Naive B cell (primary cell): Measurements from ENCODE around the gene NECTIN1. TPM values are rescaled to one million over a fixed set of nuclear protein-coding genes. Genes with fewer than 3 reads are reported as not detected.
A peak's percentile ranks its signal among the peaks of the same experiment; 100 is the strongest.

Experiments
- ATAC-seq, 2 donors: fragments of 150-1000 bp; cut with Tn5 transposase; 2 replicates each; pipeline ENCODE4 v1.10.0; 2021; ENCODE audit warnings: low read depth in 2 of 2, mild to moderate bottlenecking in 2 of 2, moderate library complexity in 2 of 2
- DNase-seq: peaks from one replicate; pipeline ENCODE4 v3.0.0; 2022
- H3K27ac Mint-ChIP-seq, 6 donors: one replicate each; pipeline ENCODE4 v1.8.0; 2020 to 2022; ENCODE audit warnings: mild to moderate bottlenecking in 6 of 6, mixed read lengths in 6 of 6, moderate library complexity in 5 of 6, inconsistent platforms in 2 of 6
- H3K27me3 Mint-ChIP-seq, 3 donors: one replicate each; pipeline ENCODE4 v1.8.0; 2021 to 2022; ENCODE audit warnings: mixed read lengths in 3 of 3, mild to moderate bottlenecking in 1 of 3
- H3K36me3 Mint-ChIP-seq, 2 donors: one replicate each; pipeline ENCODE4 v1.8.0; 2020 to 2022; ENCODE audit warnings: mixed read lengths in 2 of 2, inconsistent platforms in 1 of 2, mild to moderate bottlenecking in 1 of 2
- H3K4me1 Mint-ChIP-seq, 3 donors: one replicate each; pipeline ENCODE4 v1.8.0; 2020 to 2022; ENCODE audit warnings: mixed read lengths in 3 of 3, inconsistent platforms in 1 of 3, mild to moderate bottlenecking in 1 of 3, moderate library complexity in 1 of 3
- H3K4me3 Mint-ChIP-seq, 8 donors: one replicate each; pipeline ENCODE4 v1.8.0; 2020 to 2022; ENCODE audit warnings: mild to moderate bottlenecking in 8 of 8, mixed read lengths in 8 of 8, moderate library complexity in 8 of 8, inconsistent platforms in 2 of 8
- H3K9me3 Mint-ChIP-seq, 7 donors: one replicate each; pipeline ENCODE4 v1.8.0; 2020 to 2022; ENCODE audit warnings: mixed read lengths in 7 of 7, mild to moderate bottlenecking in 5 of 7, inconsistent platforms in 2 of 7, moderate library complexity in 1 of 7
- polyA plus RNA-seq, 6 donors: library from polyadenylated mRNA; unstranded; fragments of 300-500 nt; fragmentation: Illumina TruSeq; gene quantifications; one replicate each; pipeline ENCODE4 v1.2.3, GENCODE V29; 2021; ENCODE audit warnings: low read depth in 6 of 6

The NECTIN1 gene
- polyA plus RNA-seq: under 1 TPM in 5 of 6 donors, not detected in 1; 0.24 to 0.74 (median 0.38) TPM

- Mint-ChIP-seq H3K27ac (peak within 1 kb of the TSS; percentile 69 to 96 (median 85)), H3K4me1 (peaks cover 31 to 32% (median 31%) of the 10 kb centered on the region in 3 donors), H3K4me3 (peak within 1 kb of the TSS; percentile 87 to 97 (median 94)), H3K9me3 (no peaks in the 10 kb centered on the region), H3K36me3 (no peaks in the 10 kb centered on the region), H3K27me3 (peaks cover 21 to 35% (median 24%) of the 10 kb centered on the region in 3 donors)
- DNase-seq (peak; percentile 85), ATAC-seq (peak; percentile 87 to 88)
Measured at GRCh38 chr11:119728651-119729580, at the start of gene NECTIN1. Gene NECTIN1 (minus strand): TSS chr11:119729200. CDS start chr11:119728553, 647 bp downstream.

- peaks cover 9 to 47% (median 46%) of the 10 kb centered on the region in 3 donors for H3K27me3 Mint-ChIP-seq
- no peaks in the 10 kb centered on the region for H3K36me3 Mint-ChIP-seq
- H3K4me3 Mint-ChIP-seq: no peak overlapping the region
- no peak for ATAC-seq
- no peaks in the 10 kb centered on the region for H3K9me3 Mint-ChIP-seq
- no peaks in the 10 kb centered on the region for H3K4me1 Mint-ChIP-seq
- no peak overlapping the region for H3K27ac Mint-ChIP-seq
- no peak for DNase-seq
Measured at GRCh38 chr11:119778391-119779194, 49.6 kb upstream of the NECTIN1 start.

- no peaks in the 10 kb centered on the region for H3K9me3 Mint-ChIP-seq
- ATAC-seq (no peak), DNase-seq (no peak)
- no peak overlapping the region for H3K4me3 Mint-ChIP-seq
- H3K4me1 Mint-ChIP-seq: no peaks in the 10 kb centered on the region
- peaks cover 9 to 53% (median 46%) of the 10 kb centered on the region in 3 donors for H3K27me3 Mint-ChIP-seq
- H3K36me3 Mint-ChIP-seq: no peaks in the 10 kb centered on the region
- no peak overlapping the region for H3K27ac Mint-ChIP-seq
Measured at GRCh38 chr11:119777940-119778339, 48.9 kb upstream of the NECTIN1 start.

- H3K27ac Mint-ChIP-seq: no peak overlapping the region
- no peak for ATAC-seq
- H3K4me1 Mint-ChIP-seq: no peaks in the 10 kb centered on the region
- H3K4me3 Mint-ChIP-seq: no peak overlapping the region
- no peaks in the 10 kb centered on the region for H3K36me3 Mint-ChIP-seq
- DNase-seq: no peak
- peaks cover 0 to under 1% (median 0%) of the 10 kb centered on the region in 7 donors for H3K9me3 Mint-ChIP-seq
- peaks cover 13 to 47% (median 43%) of the 10 kb centered on the region in 3 donors for H3K27me3 Mint-ChIP-seq
Measured at GRCh38 chr11:119776651-119777050, 47.7 kb upstream of the NECTIN1 start.

GRCh38 chr11:119776031-119776636 is 47.1 kb upstream of the NECTIN1 start:
- H3K9me3 Mint-ChIP-seq: peaks cover 0 to 5% (median 0%) of the 10 kb centered on the region in 7 donors
- H3K4me3 Mint-ChIP-seq: peak overlapping the region in 1 of 8 donors; percentile 42
- no peaks in the 10 kb centered on the region for H3K4me1 Mint-ChIP-seq
- peaks cover 13 to 50% (median 46%) of the 10 kb centered on the region in 3 donors for H3K27me3 Mint-ChIP-seq
- H3K27ac Mint-ChIP-seq: no peak overlapping the region
- ATAC-seq (no peak), DNase-seq (no peak)
- H3K36me3 Mint-ChIP-seq: no peaks in the 10 kb centered on the region

- Mint-ChIP-seq H3K27ac (no peak overlapping the region), H3K36me3 (no peaks in the 10 kb centered on the region), H3K4me1 (no peaks in the 10 kb centered on the region), H3K9me3 (peaks cover 0 to 5% (median 0%) of the 10 kb centered on the region in 7 donors), H3K4me3 (no peak overlapping the region), H3K27me3 (peaks cover 4 to 53% (median 50%) of the 10 kb centered on the region in 3 donors)
- no peak for DNase-seq
- no peak for ATAC-seq
Measured at GRCh38 chr11:119774172-119774763, 45.3 kb upstream of the NECTIN1 start.

- no peaks in the 10 kb centered on the region for H3K4me1 Mint-ChIP-seq
- DNase-seq (no peak), ATAC-seq (no peak)
- H3K27ac Mint-ChIP-seq: no peak overlapping the region
- no peak overlapping the region for H3K4me3 Mint-ChIP-seq
- peaks cover 4 to 56% (median 56%) of the 10 kb centered on the region in 3 donors for H3K27me3 Mint-ChIP-seq
- H3K9me3 Mint-ChIP-seq: peaks cover 3 to 10% (median 8%) of the 10 kb centered on the region in 7 donors
- H3K36me3 Mint-ChIP-seq: no peaks in the 10 kb centered on the region
Measured at GRCh38 chr11:119772641-119773415, 43.8 kb upstream of the NECTIN1 start.

- H3K27ac Mint-ChIP-seq: no peak overlapping the region
- H3K27me3 Mint-ChIP-seq: peaks cover 4 to 59% (median 56%) of the 10 kb centered on the region in 3 donors
- ATAC-seq (no peak), DNase-seq (no peak)
- peaks cover 3 to 17% (median 9%) of the 10 kb centered on the region in 7 donors for H3K9me3 Mint-ChIP-seq
- no peaks in the 10 kb centered on the region for H3K36me3 Mint-ChIP-seq
- no peak overlapping the region for H3K4me3 Mint-ChIP-seq
- H3K4me1 Mint-ChIP-seq: no peaks in the 10 kb centered on the region
Measured at GRCh38 chr11:119772076-119772475, 43.1 kb upstream of the NECTIN1 start.

- Mint-ChIP-seq H3K36me3 (no peaks in the 10 kb centered on the region), H3K4me3 (no peak overlapping the region), H3K4me1 (no peaks in the 10 kb centered on the region), H3K9me3 (peaks cover 5 to 25% (median 9%) of the 10 kb centered on the region in 7 donors), H3K27me3 (peaks cover 8 to 65% (median 56%) of the 10 kb centered on the region in 3 donors), H3K27ac (no peak overlapping the region)
- ATAC-seq (no peak), DNase-seq (no peak)
Measured at GRCh38 chr11:119771172-119771770, 42.3 kb upstream of the NECTIN1 start.

- Mint-ChIP-seq H3K36me3 (peaks cover 0 to 7% of the 10 kb centered on the region in 2 donors), H3K4me3 (no peak overlapping the region), H3K9me3 (peaks cover 0 to 30% (median 12%) of the 10 kb centered on the region in 7 donors), H3K4me1 (no peaks in the 10 kb centered on the region), H3K27ac (no peak overlapping the region), H3K27me3 (peaks cover 8 to 63% (median 62%) of the 10 kb centered on the region in 3 donors)
- ATAC-seq: no peak
- no peak for DNase-seq
Measured at GRCh38 chr11:119765628-119766027, 36.6 kb upstream of the NECTIN1 start.

GRCh38 chr11:119764108-119764868 is 35.3 kb upstream of the NECTIN1 start:
- Mint-ChIP-seq H3K27ac (no peak overlapping the region), H3K4me3 (no peak overlapping the region), H3K27me3 (peaks cover 17 to 61% (median 52%) of the 10 kb centered on the region in 3 donors), H3K9me3 (peaks cover 0 to 30% (median 12%) of the 10 kb centered on the region in 7 donors), H3K4me1 (no peaks in the 10 kb centered on the region), H3K36me3 (peaks cover 0 to 7% of the 10 kb centered on the region in 2 donors)
- ATAC-seq (no peak), DNase-seq (no peak)
